KG1 (cell line): ENCODE results near the gene WBP2.
A peak's percentile ranks its signal among the peaks of the same experiment; 100 is the strongest.
"Not testable (repeated sequence)": the region's sequence is repeated elsewhere in the genome, so short reads cannot be mapped to it uniquely, and the experiment has no call there.

ENCODE experiments used
- DNase-seq: peaks from one replicate; lab custom pipeline; 2025; lab: John Stamatoyannopoulos, UW

The WBP2 gene

DNA sequence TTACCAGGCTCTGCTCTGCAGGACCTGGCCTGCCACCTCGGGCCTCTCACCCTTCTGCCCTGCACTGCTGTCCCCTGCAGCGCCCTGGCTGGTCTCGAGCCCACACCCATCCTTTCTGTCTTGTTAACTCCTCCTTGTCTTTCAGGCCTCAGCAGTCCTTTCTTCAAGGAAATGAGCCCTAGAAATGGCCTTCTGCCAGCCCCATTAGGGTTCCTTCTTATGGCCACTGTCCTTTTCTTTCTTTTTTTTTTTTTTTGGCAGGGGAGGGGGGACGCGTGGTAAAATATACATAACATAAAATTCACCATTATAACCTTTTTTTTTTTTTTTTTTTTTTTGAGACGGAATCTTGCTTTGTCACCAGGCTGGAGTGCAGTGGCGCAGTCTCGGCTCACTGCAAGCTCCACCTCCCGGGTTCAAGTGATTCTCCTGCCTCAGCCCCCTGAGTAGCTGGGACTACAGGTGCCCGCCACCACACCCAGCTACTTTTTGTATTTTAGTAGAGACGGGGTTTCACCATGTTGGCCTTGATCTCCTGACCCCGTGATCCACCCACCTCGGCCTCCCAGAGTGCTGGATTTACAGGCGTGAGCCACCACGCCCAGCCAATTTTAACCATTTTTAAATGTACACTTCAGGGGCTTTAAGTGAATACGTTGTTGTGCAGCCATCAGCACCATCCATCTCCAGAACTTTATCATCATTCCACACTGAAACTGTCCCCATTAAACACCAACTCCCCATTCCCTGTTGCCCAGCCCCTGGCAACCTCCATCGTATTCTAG lies 10.5 kb upstream of the WBP2 start:
- not testable (repeated sequence) for DNase-seq

DNA sequence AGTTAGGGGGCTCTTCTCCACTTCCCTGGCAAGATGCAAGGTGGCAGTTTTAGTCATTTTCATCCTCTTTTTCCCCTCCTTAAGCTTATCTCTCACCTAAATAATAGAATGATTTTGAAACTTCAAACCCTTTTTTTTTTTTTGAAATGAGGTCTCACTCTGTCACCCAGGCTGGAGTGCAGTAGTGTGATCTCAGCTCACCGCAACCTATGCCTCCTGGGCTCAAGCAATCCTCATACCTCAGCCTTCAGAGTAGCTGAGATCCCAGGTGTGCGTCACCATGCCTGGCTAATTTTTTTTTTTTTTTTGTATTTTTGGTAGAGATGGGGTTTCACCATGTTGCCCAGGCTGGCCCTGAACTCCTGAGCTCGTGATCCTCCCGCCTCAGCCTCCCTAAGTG lies 9.8 kb upstream of the WBP2 start:
- DNase-seq = not testable (repeated sequence)

DNA sequence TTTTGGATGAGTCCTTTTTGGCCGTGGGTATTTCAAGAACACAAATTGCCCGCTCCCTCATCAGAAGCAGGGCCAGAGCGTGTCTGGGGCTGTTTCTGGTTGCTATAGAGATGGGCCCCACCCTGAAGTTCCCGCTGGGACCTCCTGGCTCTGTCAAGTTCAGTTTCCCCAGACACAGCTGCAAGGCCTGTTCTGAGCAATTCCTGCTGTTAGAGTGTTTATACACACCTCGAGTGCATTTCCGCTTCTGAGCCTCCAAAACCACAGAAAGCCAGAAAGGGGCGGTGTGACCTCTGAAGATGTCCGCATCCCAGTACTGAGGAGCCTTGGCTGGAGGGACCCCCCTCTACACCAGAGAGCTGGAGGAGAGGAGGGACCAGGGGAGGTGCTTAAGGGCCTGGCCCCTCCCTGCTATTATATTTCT lies 9.3 kb upstream of the WBP2 start:
- DNase-seq = no peak

DNA sequence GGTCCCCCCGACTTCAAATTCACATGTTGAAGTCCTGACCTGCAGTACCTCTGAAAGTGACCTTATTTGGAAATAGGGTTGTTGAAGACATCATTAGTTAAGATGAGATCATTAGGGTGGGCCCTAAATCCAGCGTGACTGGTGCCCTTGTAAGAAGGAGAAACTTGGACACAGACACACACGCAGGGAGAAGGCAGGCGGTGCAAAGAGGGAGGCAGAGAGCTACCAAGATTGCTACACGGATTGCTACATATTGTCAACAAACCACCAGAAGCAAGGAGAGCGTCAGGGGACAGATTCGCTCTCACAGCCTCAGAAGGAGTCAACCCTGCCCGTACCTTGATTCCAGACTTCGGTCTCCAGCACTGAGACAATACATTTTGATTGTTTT lies 6.8 kb upstream of the WBP2 start:
- no peak for DNase-seq

DNA sequence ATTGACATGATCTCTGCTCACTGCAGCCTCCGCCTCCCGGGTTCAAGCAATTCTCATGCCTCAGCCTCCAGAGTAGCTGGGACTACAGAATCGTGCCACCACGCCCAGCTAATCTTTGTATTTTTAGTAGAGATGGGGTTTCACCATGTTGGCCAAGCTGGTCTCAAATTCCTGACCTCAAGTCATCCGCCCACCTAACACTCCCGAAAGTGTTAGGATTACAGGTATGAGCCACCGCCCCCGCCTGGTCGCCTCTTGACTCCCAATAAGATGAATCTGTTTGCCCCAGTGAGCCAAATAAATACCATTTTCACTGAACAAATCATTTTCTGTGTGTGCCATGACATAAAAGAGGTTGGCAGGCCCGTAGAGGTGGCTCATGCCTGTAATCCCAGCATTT lies 4.2 kb upstream of the WBP2 start:
- DNase-seq = not testable (repeated sequence)

DNA sequence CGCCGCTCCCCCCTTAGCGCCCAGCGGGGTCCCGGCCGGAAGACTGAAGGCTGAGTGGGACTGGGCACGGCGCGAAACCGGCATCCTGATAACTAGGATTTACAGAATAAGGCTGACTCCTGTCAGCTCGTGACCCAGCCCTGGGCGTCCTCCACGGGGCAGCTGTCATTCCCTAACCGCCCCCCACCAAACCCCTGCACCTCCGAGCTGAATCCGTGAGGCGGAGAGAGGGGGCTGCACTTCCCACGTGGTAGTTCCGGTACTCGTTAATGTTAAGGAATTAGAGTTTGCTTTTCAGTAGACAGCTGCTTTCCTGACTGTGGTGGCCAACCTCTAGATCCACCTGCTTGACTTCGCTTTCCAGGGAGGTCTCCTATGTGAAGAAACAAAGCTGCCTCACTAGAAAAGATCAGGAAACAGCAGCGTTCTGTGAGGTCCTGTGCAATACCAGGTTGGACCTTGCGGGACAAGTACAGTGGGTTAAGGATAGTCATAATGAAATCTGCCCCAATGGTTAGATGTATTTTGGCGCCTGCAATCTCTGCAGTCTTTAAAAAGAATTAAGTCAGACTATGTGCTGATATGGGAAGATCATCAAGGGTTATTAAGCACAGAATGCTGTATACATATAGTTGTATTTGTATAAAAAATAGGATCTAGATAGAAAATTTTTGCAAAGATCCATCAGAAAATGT lies 1.1 kb upstream of the WBP2 start:
- DNase-seq = peak; percentile 18

DNA sequence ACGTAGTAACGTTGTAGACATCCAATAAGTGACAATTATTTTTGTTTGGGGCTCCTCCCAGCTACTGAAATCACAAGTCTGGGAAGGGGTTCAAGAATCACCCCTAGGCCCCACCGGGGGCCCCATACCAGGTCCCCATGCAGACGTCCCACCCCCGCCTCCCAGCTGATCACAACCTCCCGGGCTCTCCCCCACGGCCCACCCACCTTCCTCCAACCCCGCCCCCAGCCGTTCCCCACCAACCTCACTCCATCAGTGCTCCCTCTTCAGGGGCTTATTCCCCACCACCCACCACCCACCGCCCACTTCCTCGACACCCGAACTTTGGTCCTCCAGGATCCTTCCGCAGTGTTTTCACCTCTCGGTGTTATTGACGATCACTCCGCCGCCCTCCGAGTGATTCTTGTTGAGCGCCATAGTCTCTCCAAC lies 240 bp downstream of the WBP2 start:
- DNase-seq = no peak

DNA sequence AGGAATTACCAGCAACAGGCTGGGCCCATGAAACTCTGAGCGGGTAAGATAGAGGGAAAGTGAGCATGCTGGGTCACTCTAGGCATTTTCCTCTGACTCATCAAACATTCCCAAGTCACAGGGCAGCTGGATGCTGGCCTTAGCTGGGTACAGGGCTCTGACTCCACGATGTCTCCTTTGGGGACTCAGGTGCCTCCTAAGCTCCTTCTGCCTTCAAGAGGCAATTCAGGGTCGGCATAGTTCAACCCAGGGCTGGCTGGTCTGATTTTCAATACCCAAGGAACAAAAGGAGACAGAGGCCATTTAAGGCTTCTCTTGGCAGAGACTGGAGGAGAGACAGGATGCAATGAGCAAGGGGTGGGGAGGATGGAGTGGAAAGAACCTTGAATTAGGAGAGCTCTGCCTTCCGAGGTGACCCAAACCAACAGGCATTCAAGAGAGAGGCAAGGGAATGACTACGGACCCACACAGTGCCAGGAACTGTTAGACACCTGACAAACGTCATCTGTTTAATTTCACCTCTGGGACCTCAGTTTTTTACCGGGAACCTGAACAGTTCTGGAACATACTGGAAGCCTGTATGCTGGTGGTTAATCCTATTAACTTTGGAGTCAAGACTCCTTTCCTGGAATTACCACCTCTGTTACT lies 910 bp downstream of the WBP2 start:
- DNase-seq = no peak

DNA sequence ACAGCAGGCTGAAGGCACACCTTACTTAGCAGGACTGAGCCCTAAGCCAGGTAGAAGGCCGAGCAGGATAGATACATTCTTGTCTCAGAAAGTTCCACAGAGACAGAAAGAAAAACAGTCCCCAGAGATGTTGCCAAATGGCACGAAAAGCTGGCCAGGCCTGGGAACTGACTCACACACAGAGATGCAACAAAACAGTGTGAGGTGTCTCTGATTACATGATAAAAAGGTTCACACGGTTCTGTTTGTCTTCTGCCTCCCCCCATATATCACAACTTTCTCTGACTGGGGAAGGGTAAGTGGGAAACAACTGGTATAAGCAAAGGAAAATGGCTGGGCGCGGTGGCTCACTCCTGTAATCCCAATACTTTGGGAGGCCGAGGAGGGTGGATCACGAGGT lies 1.7 kb downstream of the WBP2 start:
- DNase-seq = no peak

DNA sequence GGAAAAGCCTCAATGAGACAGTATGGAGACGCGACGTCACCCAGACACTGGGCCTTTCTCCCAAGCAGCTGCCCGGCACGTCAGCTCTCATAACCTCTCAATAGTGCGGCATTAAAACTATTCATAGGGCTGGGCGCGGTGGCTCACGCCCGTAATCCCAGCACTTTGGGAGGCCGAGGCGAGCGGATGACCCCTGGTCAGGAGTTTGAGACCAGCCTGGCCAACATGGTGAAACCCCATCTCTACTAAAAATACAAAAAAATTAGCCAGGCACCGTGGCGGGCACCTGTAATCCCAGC lies 3.5 kb downstream of the WBP2 start:
- DNase-seq = not testable (repeated sequence)

DNA sequence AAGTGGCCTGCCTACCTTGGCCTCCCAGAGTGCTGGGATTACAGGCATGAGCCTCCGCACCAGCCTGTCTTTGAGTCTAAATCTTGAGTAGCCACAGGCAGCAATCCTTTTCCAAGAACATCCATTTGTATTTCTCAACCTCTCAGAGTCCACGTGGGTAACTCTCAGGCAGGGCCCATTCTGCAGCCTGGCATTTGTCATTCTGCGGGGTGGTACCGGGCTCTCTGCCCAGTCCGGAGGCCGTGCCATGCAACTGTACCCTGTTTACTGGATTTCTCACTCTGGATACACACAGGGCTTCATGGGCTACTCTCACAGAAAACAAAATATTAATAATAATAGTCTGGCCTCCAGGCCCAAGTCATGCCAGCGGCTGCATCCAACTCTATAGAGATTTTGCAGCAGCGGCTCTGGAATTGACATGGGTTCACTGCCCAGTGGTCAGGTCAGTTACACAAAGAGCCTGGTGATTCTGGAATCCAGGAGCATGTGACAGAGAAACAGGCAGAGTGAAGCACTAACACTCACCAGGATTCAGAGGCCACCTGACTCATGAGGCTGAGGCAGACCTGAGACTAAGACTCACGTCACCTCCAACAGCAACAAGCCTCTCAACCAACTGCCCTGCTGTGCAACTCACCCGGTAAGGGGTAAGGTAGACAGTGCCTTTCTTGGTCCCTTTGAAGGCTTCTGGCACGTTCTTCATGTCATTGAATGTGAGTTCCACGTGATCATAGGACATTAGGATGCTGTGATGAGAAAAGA lies 4.0 kb downstream of the WBP2 start:
- no peak for DNase-seq

DNA sequence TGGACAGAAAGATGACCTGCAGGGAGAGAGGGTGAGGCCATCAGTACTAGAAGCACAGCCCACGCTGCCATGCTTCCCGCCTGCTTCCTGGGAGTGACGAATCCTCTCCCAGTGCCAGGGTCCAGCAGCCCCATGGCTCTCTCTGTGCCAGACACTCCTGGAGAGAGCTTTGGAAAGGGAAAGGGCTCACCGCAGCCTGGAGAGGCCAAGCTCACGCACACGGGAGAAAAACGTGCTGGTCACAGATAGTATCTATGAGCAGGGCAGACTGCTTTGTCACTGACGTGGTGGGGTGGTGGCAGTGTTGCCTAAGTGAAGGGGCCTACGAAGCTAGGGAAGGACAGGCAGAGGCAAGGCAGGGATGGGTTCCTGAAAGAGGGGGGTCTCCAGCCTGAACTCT lies 5.4 kb downstream of the WBP2 start:
- no peak for DNase-seq

DNA sequence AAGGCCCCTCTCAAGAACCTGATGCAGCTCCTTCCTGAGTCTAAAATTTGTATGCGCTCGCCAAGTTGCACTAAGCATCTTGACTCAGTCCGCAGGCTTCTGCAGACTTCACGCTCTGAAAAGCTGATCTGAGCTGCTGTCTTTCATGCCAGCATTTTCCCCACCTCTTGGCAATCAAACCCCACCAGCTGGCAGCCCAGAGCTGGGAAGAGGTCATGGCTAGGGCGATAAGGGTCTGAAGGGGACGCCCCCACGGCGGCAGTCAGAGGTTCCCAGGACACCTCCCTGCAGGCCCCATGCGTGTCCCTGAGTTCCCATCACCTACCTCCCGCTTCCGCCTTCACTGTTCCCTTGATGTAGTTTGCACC lies 5.9 kb downstream of the WBP2 start:
- DNase-seq = no peak

DNA sequence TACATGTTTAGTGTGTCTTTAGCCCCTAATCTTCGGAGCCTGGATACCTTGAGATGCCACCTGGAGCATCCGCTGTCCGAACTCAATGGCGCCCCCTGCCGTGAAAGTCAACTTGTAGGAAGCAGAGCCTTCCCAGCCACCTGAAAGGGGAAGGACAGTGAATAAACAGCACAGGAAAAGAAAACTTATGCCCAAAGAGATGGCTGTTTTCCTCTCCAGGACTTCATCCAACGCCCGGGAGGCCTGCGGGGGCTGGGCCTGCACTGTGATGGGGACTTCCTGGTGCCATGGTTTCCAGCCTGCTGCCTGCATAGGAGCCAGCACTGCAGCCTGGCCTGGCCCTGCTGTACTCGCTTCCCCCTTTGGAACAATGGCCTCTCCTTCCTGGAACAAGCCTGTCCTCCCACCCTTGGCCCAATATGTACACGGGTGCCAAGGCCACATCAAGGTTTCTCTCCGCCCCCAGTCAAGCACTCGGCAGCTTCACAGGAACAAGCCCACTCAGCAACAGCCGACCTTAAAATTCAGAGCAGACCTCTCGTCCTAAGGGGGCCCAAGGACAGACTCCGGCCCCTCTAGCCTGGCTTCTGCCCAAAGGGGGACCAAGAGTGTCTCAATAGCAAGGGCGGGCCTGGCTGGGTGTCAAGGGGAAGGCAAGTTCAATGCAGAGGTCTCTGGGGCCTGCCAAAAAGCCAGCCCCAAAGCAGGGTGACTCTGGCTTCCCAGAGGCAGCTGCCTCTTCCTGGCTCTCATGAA lies 6.4 kb downstream of the WBP2 start:
- DNase-seq = no peak

DNA sequence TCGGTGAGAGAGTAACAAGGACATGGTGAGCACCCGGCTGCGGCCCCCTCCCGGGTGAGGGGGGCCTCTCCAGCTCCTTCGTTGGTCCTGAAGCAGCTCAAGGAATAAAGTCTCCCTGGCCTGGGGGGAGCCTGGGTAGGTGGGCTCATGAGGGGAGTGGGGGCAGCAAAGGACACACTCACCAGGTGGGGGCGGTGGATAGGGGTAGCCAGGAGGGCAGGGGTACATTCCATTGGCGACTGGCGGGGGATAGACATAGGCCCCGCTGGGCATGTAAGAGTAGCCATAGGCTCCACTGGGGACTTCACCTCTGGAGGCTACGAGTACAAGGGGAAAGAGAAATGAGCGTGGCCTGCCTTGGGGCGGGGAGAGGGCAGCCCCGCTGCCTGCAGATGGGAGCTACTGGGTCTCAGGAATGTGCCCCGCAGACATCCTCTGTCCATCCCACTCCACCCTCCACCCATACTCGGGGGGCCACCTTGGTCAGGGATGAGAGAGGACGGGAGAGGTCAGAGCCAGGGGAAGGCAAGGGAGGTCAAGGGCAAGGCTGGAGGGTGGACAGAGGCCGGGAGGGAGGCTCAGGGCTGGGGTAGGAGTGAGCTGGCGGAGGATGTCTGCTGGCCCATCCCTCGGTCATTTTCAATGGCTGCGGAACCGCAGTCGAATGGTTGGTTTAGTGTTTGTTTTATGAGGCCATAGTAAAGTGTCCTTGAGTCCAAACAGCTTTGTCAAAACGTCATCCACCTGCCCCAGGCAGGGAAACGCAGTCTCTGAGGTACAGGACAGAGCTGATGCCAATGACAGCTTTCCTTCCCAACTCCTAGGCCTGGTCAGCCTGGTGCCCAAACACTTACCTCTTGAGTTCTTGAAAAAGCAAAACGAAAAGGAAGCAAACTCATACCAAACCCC lies 7.3 kb downstream of the WBP2 start:
- no peak for DNase-seq

DNA sequence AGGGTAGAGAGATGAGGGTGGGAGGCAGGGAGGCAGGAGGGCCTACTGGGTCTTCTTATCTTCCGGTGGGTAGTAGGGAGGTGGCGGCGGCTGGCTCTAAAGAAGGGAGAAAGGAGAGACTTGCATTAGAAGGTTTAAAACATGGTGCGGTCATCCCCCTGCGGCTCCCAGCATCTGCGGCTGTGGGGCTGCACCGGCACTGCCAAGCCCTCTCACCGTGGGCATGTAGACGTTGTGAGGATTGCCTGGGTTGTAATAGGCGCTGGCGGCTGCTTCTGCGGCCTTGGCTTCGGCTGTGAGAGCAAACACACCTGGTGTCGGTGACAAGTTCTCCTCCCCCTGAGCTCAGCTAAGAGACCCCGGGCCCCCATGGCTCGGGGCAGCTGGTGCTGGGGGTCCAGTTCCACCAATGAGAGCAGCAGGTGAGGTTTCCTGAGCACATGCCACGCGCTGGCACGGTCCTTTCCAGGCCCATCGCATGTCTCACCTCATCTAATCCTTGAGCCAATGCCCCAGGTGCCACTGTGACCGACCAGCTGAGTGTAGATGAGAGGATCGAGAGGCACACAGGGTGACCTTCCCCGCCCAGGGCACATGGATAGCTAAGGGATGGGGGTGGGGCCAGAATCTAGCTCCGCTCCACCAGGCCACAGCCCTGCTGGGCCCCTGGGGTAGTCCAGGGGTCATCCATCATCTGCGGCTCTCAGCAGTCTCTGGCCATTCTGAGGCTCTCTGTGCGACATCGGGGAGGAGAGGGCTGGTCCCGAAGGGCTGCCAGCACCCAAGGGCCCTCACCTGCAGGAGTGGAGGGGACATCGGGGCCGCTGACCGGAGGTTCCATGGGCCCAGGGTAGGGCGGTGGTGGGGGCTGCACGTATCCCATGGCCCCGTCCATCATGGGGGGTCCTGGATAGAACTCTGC lies 8.2 kb downstream of the WBP2 start:
- no peak for DNase-seq

DNA sequence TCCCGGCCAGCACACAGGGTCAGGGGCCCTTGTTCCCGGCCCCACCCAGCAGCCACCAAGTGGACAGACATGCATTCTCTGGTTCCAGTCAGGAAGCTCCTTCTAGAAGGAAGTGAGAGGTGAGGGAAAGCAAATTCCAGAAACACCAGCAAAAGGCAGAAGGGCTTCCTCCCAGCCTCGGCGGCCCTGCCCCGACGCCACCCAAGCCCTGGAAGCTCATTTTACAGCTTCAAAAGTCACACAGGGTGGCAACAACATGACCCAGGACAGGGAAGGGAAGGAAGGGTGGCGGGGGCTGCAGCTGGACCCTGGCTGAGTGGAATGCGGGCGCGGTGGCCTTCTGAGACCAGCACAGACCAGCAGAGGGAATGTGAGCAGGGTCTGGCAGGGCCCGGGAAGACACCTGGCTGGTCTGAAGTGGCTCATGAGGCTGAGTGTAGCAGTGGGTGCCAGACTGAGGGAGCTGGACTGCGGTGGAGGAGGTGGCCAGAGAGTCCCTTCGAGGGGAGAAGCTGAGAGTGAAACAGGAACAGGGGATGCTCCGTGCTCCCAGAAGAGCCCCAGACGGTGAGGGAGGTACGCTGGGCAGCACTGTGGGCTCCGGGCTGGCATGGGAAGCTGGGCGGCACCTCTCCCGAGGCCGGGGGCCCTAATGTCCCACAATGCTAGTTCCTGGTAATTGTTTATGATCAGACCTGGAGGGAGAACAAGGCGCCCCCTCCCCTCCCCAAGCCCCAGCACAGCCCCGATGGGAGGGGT lies 9.0 kb downstream of the WBP2 start:
- DNase-seq = no peak

DNA sequence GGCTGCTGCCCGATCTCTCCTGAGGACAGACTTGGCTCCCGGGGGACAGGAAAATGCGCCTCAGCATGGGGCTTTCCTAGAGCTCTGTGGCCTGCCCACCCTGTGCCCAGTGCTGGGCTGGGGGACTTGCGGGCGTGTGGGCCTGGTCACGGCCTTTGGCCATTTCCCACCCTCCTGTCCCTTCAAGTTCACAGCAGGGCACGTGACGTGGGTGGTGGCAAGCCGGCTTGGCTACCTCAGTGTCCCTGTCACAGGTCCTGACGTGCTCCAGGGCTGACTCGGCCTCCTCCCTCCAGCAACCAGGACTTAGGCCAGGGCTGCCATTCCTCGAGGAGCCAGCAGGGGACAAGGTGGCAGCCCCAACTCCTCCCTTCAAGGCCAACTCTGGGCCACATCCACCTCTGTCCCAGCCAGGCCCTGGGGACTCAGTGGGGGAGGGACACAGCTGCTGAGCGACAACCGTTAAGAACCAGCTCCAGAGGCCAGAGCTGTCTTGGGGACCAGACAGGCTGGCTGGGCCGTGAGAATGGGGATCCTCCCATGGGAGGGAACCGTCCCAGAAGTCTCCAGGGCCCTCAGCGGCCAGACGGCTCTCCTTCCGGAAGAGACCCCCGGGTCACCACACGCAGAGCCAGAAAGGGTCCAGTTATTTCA lies 9.9 kb downstream of the WBP2 start:
- peak; percentile 59 for DNase-seq
